Body of pancreas (tissue), 4 donors: ENCODE data around the gene STAC. TPM values are rescaled to one million over a fixed set of nuclear protein-coding genes. Genes with fewer than 3 reads are reported as not detected.
"Not testable (repeated sequence)": the region's sequence is repeated elsewhere in the genome, so short reads cannot be mapped to it uniquely, and the experiment has no call there.

Experiments
- ATAC-seq: fragments of 150-250 bp; one replicate; pipeline ENCODE4 v1.9.1; 2016
- DNase-seq, 4 donors: peaks; one replicate each; pipeline ENCODE4 v3.0.0-alpha.2; 2019
- H3K27ac ChIP-seq, 4 donors: fragments of 200-600 bp; sonication (generic); 1 replicate in 3 of 4; 2 replicates in 1 of 4; pipeline versions ENCODE4 v1.5.1 to v1.6.1; 2016 to 2019; ENCODE audit warnings: mild to moderate bottlenecking in 1 of 4, mixed read lengths in 1 of 4, moderate library complexity in 1 of 4
- H3K27me3 ChIP-seq, 2 donors: fragments of 200-600 bp; sonication (generic); one replicate each; pipeline ENCODE4 v1.6.0; 2016; ENCODE audit warnings: mild to moderate bottlenecking in 1 of 2
- H3K36me3 ChIP-seq, 2 donors: fragments of 200-600 bp; sonication (generic); replicated peaks in 1 of 2; 2 replicates each; pipeline ENCODE4 v1.5.1; 2016; ENCODE audit warnings: low read depth in 2 of 2; ENCODE audit not compliant: insufficient read depth in 1 of 2
- H3K4me1 ChIP-seq: fragments of 200-600 bp; sonication (generic); one replicate; pipeline ENCODE4 v1.6.0; 2016
- H3K4me3 ChIP-seq, 2 donors: fragments of 200-600 bp; sonication (generic); 1 replicate in 1 of 2; 2 replicates in 1 of 2; pipeline ENCODE4 v1.5.1; 2016 to 2019
- H3K9me3 ChIP-seq, 3 donors: fragments of 200-600 bp; sonication (generic); 1 replicate in 2 of 3; 2 replicates in 1 of 3; pipeline ENCODE4 v1.5.1; 2016
- POLR2A ChIP-seq, 3 donors: fragments of 450-650 bp; IDR thresholded peaks; one replicate each; pipeline ENCODE4 v1.6.1; 2016; ENCODE audit warnings: antibody characterized with exemption in 3 of 3, mild to moderate bottlenecking in 2 of 3
- WGBS, 2 donors: methylation state at CpG; one replicate each; pipeline ENCODE4 v1.1.5; 2017; 5-methylcytosine and 5-hydroxymethylcytosine counted together
- intact Hi-C: fragments of 100-400 bp; cut with DNase I; formaldehyde crosslinking; loops from one replicate; pipeline ENCODE4 v1.15.1; 2023
- total RNA-seq, 2 donors: library from RNA; depleted of rRNA; stranded (reverse); fragments of >200 nt; gene quantifications; one replicate each; pipeline ENCODE4 v1.1.0, GENCODE V29; 2016
- TF ChIP-seq, protein P1 (sequence below), 7 experiments: fragments of 450-650 bp in 4 of 7; fragments of 200-600 bp in 3 of 7; sonication (generic) in 3 of 7; IDR thresholded peaks; one replicate each; pipeline ENCODE4 v1.5.1; 2016 to 2019; ENCODE audit warnings: antibody characterized with exemption in 7 of 7

The STAC gene
- total RNA-seq, 2 donors from 2014 or later: 1.3 TPM; not detected in 1

DNA sequence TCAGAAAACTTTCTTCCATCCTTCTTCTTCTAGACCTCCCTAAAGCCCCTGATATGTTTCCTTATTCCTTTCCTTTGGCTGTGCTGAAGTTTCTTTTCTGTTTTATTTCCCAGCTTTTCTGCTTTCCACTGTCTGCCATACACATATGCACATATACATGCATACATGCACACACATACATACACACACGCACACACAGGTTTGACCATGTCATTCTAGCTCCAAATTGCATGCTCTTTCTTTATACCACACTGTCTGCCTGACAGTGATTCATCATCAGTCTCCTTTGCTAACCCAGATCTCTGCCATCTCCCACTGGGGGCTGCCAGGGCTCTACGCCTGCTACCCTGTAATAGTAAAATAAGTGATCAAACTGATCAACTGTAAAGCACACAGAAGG lies 181.3 kb downstream of the STAC start:
- Histone ChIP-seq H3K9me3 (no peaks in the 10 kb centered on the region), H3K36me3 (no peaks in the 10 kb centered on the region), H3K27ac (no peak overlapping the region), H3K4me3 (no peak overlapping the region), H3K4me1 (peaks cover 8% of the 10 kb centered on the region), H3K27me3 (no peaks in the 10 kb centered on the region)
- no peak for DNase-seq
- ATAC-seq: no peak
- intact Hi-C loops: no loop called here
- no peak for TF ChIP-seq POLR2A (IDR thresholded peaks at IDR 0.05)
- TF ChIP-seq, protein P1, sequence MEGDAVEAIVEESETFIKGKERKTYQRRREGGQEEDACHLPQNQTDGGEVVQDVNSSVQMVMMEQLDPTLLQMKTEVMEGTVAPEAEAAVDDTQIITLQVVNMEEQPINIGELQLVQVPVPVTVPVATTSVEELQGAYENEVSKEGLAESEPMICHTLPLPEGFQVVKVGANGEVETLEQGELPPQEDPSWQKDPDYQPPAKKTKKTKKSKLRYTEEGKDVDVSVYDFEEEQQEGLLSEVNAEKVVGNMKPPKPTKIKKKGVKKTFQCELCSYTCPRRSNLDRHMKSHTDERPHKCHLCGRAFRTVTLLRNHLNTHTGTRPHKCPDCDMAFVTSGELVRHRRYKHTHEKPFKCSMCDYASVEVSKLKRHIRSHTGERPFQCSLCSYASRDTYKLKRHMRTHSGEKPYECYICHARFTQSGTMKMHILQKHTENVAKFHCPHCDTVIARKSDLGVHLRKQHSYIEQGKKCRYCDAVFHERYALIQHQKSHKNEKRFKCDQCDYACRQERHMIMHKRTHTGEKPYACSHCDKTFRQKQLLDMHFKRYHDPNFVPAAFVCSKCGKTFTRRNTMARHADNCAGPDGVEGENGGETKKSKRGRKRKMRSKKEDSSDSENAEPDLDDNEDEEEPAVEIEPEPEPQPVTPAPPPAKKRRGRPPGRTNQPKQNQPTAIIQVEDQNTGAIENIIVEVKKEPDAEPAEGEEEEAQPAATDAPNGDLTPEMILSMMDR (IDR thresholded peaks at IDR 0.05): no peak
- 70 to 86% methylated on average over 2 of the region's 2 CpGs for WGBS, 2 donors

DNA sequence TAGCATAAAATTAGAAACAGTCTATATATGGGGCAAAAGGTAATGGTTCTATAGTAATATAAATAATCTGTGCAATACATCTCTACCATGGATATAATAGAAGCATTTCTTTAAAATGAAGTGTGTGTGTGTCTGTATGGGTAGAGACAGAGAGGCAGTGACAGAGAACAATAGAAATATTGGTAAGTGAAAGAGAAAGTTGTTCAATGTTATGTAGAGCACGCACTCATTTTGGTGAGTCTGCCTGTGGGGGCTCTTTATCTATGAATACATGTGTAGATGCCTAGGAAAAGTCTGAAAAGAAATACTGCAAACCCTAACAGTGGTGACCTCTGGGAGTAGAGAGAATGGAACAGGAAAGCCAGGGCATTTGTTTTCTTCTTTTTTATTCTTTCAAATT lies 182.6 kb downstream of the STAC start:
- H3K27me3 ChIP-seq: no peaks in the 10 kb centered on the region
- intact Hi-C loops: no loop called here
- no peaks in the 10 kb centered on the region for H3K36me3 ChIP-seq
- H3K9me3 ChIP-seq: no peaks in the 10 kb centered on the region
- TF ChIP-seq POLR2A (IDR thresholded peaks at IDR 0.05): no peak
- TF ChIP-seq, protein P1 (IDR thresholded peaks at IDR 0.05): no peak
- H3K27ac ChIP-seq: no peak overlapping the region
- WGBS, 2 donors: 58 to 83% methylated on average over 1 of the region's 1 CpG
- DNase-seq: no peak
- no peak for ATAC-seq
- H3K4me3 ChIP-seq: no peak overlapping the region
- H3K4me1 ChIP-seq: peaks cover 8% of the 10 kb centered on the region

GRCh38 chr3:36575241-36575640 lies 194.9 kb downstream of the STAC start:
- WGBS, 2 donors: 33 to 34% methylated on average over 2 of the region's 2 CpGs
- H3K27me3 ChIP-seq: no peaks in the 10 kb centered on the region
- H3K4me1 ChIP-seq: no peaks in the 10 kb centered on the region
- ATAC-seq (no peak), DNase-seq (no peak)
- H3K27ac ChIP-seq: no peak overlapping the region
- intact Hi-C loops: no loop called here
- TF ChIP-seq POLR2A (IDR thresholded peaks at IDR 0.05): no peak
- TF ChIP-seq, protein P1 (IDR thresholded peaks at IDR 0.05): no peak
- H3K36me3 ChIP-seq: no peaks in the 10 kb centered on the region
- no peak overlapping the region for H3K4me3 ChIP-seq
- H3K9me3 ChIP-seq: no peaks in the 10 kb centered on the region

- intact Hi-C loops, DNase-seq, H3K4me1 ChIP-seq, H3K4me3 ChIP-seq, H3K27me3 ChIP-seq, ATAC-seq, H3K9me3 ChIP-seq, H3K27ac ChIP-seq, H3K36me3 ChIP-seq: not testable (repeated sequence)
- WGBS, 2 donors: 63 to 68% methylated on average over 4 of the region's 4 CpGs
Observed at GRCh38 chr3:36578418-36578817, 198.1 kb downstream of the STAC start.

- TF ChIP-seq, protein P1 (IDR thresholded peaks at IDR 0.05): no peak
- no peak for TF ChIP-seq POLR2A (IDR thresholded peaks at IDR 0.05)
- Histone ChIP-seq H3K27me3 (no peaks in the 10 kb centered on the region), H3K27ac (no peak overlapping the region), H3K9me3 (peaks cover 0 to 3% (median 0%) of the 10 kb centered on the region in 3 donors), H3K4me3 (no peak overlapping the region), H3K36me3 (no peaks in the 10 kb centered on the region), H3K4me1 (no peaks in the 10 kb centered on the region)
- 28 to 44% methylated on average over 1 of the region's 1 CpG for WGBS, 2 donors
- intact Hi-C loops: no loop called here
- ATAC-seq (no peak), DNase-seq (no peak)
Observed at GRCh38 chr3:36579746-36580145, 199.4 kb downstream of the STAC start.
